Testis (tissue), 2 donors: Measurements from ENCODE around the gene MET.

Experiments used
- CTCF ChIP-seq, 3 experiments: fragments of 450-650 bp in 2 of 3; fragments of 200-600 bp in 1 of 3; sonication (generic) in 1 of 3; IDR thresholded peaks; one replicate each; pipeline ENCODE4 v1.5.1; 2016 to 2019; ENCODE audit warnings: antibody characterized with exemption in 3 of 3, mild to moderate bottlenecking in 2 of 3, moderate library complexity in 1 of 3
- POLR2A ChIP-seq: fragments of 450-650 bp; IDR thresholded peaks from one replicate; pipeline ENCODE4 v1.6.1; 2017; ENCODE audit warnings: antibody characterized with exemption, mild to moderate bottlenecking, moderate library complexity

DNA sequence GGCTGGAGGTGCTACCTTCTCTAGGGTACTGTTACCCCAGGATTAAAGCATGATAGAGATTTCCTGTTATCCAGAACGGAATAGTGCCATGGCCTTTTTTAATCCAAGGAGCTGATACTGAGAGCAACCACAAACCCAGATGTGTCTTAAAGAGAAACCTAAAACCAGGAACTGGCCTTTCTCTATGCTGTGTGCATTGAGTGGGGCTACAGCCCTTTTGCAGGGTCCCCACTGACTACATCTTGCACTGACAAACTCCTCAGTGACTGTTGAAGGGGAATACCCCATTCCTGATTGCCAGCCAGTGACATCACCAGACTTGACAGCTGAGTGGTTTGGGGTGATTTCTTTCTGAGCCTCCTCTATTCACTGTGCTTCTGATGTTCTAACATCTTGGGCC, 108.5 kb downstream of the MET start:
- no peak for TF ChIP-seq CTCF (IDR thresholded peaks at IDR 0.05)
- no peak for TF ChIP-seq POLR2A
